ENCODE data around the gene MATN1.

The MATN1 gene

GRCh38 chr1:30745834-30746208 lies 22.4 kb upstream of the MATN1 start:
- DNase-seq (ENCODE audit: low spot score): no peak

- no peak for DNase-seq (ENCODE audit: low spot score)
Measured at GRCh38 chr1:30745156-30745833, 21.9 kb upstream of the MATN1 start.

GRCh38 chr1:30744060-30744756 lies 20.8 kb upstream of the MATN1 start:
- no peak for DNase-seq (ENCODE audit: low spot score)

GRCh38 chr1:30743584-30744059 lies 20.2 kb upstream of the MATN1 start:
- DNase-seq (ENCODE audit: low spot score): no peak

GRCh38 chr1:30742963-30743559 lies 19.7 kb upstream of the MATN1 start:
- DNase-seq (ENCODE audit: low spot score): no peak

- DNase-seq (ENCODE audit: low spot score): no peak
Measured at GRCh38 chr1:30742300-30742962, 19.0 kb upstream of the MATN1 start.

GRCh38 chr1:30741239-30741894 lies 18.0 kb upstream of the MATN1 start:
- DNase-seq (ENCODE audit: low spot score): no peak

- no peak for DNase-seq (ENCODE audit: low spot score)
Measured at GRCh38 chr1:30740251-30741238, 17.2 kb upstream of the MATN1 start.

- DNase-seq (ENCODE audit: low spot score): no peak
Measured at GRCh38 chr1:30739601-30740000, 16.2 kb upstream of the MATN1 start.

GRCh38 chr1:30738715-30739559 lies 15.6 kb upstream of the MATN1 start:
- no peak for DNase-seq (ENCODE audit: low spot score)

GRCh38 chr1:30738040-30738714 lies 14.8 kb upstream of the MATN1 start:
- no peak for DNase-seq (ENCODE audit: low spot score)

- no peak for DNase-seq (ENCODE audit: low spot score)
Measured at GRCh38 chr1:30737357-30738039, 14.1 kb upstream of the MATN1 start.

- no peak for DNase-seq (ENCODE audit: low spot score)
Measured at GRCh38 chr1:30735668-30736498, 12.5 kb upstream of the MATN1 start.

- no peak for DNase-seq (ENCODE audit: low spot score)
Measured at GRCh38 chr1:30735124-30735523, 11.7 kb upstream of the MATN1 start.

GRCh38 chr1:30734580-30734979 lies 11.2 kb upstream of the MATN1 start:
- DNase-seq (ENCODE audit: low spot score): no peak

GRCh38 chr1:30734106-30734505 lies 10.7 kb upstream of the MATN1 start:
- no peak for DNase-seq (ENCODE audit: low spot score)

- DNase-seq (ENCODE audit: low spot score): no peak
Measured at GRCh38 chr1:30733493-30733892, 10.1 kb upstream of the MATN1 start.

Measured in SK-N-DZ (cell line).